ENCODE measurements around the gene NDUFS5. TPM values are rescaled to one million over a fixed set of nuclear protein-coding genes. Genes with fewer than 3 reads are reported as not detected.

NDUFS5 gene
- total RNA-seq, 1 donor from 2014 or later, result 194 TPM

DNA sequence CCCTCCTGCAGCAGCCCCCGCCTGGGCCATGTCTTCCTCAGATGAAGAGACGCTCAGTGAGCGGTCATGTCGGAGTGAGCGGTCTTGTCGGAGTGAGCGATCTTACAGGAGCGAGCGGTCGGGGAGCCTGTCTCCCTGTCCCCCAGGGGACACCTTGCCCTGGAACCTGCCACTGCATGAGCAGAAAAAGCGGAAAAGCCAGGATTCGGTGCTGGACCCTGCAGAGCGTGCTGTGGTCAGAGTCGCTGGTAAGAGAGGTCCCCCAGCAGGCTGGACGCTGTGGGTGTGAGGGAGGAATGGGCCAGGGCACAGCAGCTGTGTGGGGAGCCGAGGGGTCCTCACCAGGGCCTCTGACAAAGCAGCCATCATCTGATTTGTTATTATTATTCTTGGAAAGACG lies 58.0 kb downstream of the NDUFS5 start:
- TF ChIP-seq, protein P1, sequence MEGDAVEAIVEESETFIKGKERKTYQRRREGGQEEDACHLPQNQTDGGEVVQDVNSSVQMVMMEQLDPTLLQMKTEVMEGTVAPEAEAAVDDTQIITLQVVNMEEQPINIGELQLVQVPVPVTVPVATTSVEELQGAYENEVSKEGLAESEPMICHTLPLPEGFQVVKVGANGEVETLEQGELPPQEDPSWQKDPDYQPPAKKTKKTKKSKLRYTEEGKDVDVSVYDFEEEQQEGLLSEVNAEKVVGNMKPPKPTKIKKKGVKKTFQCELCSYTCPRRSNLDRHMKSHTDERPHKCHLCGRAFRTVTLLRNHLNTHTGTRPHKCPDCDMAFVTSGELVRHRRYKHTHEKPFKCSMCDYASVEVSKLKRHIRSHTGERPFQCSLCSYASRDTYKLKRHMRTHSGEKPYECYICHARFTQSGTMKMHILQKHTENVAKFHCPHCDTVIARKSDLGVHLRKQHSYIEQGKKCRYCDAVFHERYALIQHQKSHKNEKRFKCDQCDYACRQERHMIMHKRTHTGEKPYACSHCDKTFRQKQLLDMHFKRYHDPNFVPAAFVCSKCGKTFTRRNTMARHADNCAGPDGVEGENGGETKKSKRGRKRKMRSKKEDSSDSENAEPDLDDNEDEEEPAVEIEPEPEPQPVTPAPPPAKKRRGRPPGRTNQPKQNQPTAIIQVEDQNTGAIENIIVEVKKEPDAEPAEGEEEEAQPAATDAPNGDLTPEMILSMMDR (IDR thresholded peaks at IDR 0.05), result no peak
- intact Hi-C loops (cut with DNase I), result no loop called here
- H3K27ac ChIP-seq, result no peak overlapping the region

More for the DNA sequence above, 58.0 kb downstream of the NDUFS5 start:
- Histone ChIP-seq H3K4me3 (no peak overlapping the region), H3K4me1 (peaks cover 14 to 24% of the 10 kb centered on the region in 2 donors), H3K36me3 (no peaks in the 10 kb centered on the region), H3K9me3 (no peaks in the 10 kb centered on the region), H3K27me3 (peaks cover 8% of the 10 kb centered on the region)
- no peak for DNase-seq (ENCODE audit: low spot score in 2 of 2)

Other genes with a start within 250 kb of the NDUFS5 start
- gene RRAGC, start 166.6 kb upstream of the NDUFS5 start, total RNA-seq, result 6.2 TPM
- 0.64 TPM for gene MYCBP, start 153.0 kb upstream of the NDUFS5 start, total RNA-seq
- gene GJA9, start 144.8 kb upstream of the NDUFS5 start, total RNA-seq, result not detected
- not detected for gene RHBDL2, start 84.5 kb upstream of the NDUFS5 start, total RNA-seq
- gene AKIRIN1, start 35.1 kb upstream of the NDUFS5 start, total RNA-seq, result 29.6 TPM
- 279 TPM for gene MACF1, start 178.3 kb downstream of the NDUFS5 start, total RNA-seq

Measured in ascending aorta (tissue), 2 donors.